Endothelial cell (in vitro differentiated cells): ENCODE data around the gene MRRF. TPM values are rescaled to one million over a fixed set of nuclear protein-coding genes. Genes with fewer than 3 reads are reported as not detected.

Source experiments
- DNase-seq: peaks from one replicate; pipeline ENCODE4 v3.0.0; 2021; ENCODE audit warnings: low spot score
- H3K27ac Mint-ChIP-seq: one replicate; pipeline ENCODE4 v1.8.0; 2021; ENCODE audit warnings: mixed read lengths, inconsistent platforms; ENCODE audit not compliant: unreplicated experiment
- H3K27me3 Mint-ChIP-seq: one replicate; pipeline ENCODE4 v1.8.0; 2021; ENCODE audit warnings: mild to moderate bottlenecking, moderate library complexity, mixed read lengths, inconsistent platforms; ENCODE audit not compliant: unreplicated experiment
- H3K36me3 Mint-ChIP-seq: one replicate; pipeline ENCODE4 v1.8.0; 2021; ENCODE audit warnings: mild to moderate bottlenecking, low read depth, mixed read lengths, inconsistent platforms; ENCODE audit not compliant: unreplicated experiment
- H3K4me1 Mint-ChIP-seq: one replicate; pipeline ENCODE4 v1.8.0; 2021; ENCODE audit warnings: mild to moderate bottlenecking, mixed read lengths, inconsistent platforms; ENCODE audit not compliant: unreplicated experiment
- H3K4me3 Mint-ChIP-seq: one replicate; pipeline ENCODE4 v1.8.0; 2021; ENCODE audit warnings: mild to moderate bottlenecking, mixed read lengths, inconsistent platforms; ENCODE audit not compliant: unreplicated experiment
- H3K9me3 Mint-ChIP-seq: one replicate; pipeline ENCODE4 v1.8.0; 2021; ENCODE audit warnings: mixed read lengths, inconsistent platforms; ENCODE audit not compliant: unreplicated experiment
- CTCF ChIP-seq: fragments of 200-600 bp; sonication (generic); IDR thresholded peaks from one replicate; pipeline ENCODE4 v1.5.0; 2021; ENCODE audit warnings: antibody characterized with exemption; ENCODE audit not compliant: unreplicated experiment
- total RNA-seq: library from RNA; stranded (reverse); fragmentation: NEBNext Ultra II Directional; extraction: Animal tissue kit (Norgen Biotek cat#: 25700); gene quantifications from one replicate; pipeline ENCODE4 v1.2.1, GENCODE V29; 2021; ENCODE audit not compliant: unreplicated experiment

The MRRF gene
- total RNA-seq, 1 donor from 2014 or later: 40.3 TPM

GRCh38 chr9:122366074-122366660 is 101.5 kb downstream of the MRRF start:
- H3K27ac Mint-ChIP-seq: no peak overlapping the region
- TF ChIP-seq CTCF: no peak
- no peaks in the 10 kb centered on the region for H3K36me3 Mint-ChIP-seq
- H3K4me1 Mint-ChIP-seq: peaks cover 16% of the 10 kb centered on the region
- peaks cover 8% of the 10 kb centered on the region for H3K27me3 Mint-ChIP-seq
- H3K9me3 Mint-ChIP-seq: no peaks in the 10 kb centered on the region
- no peak for DNase-seq
- H3K4me3 Mint-ChIP-seq: no peak overlapping the region

- no peak for TF ChIP-seq CTCF
- DNase-seq: no peak
- peaks cover 8% of the 10 kb centered on the region for H3K27me3 Mint-ChIP-seq
- no peaks in the 10 kb centered on the region for H3K36me3 Mint-ChIP-seq
- H3K9me3 Mint-ChIP-seq: no peaks in the 10 kb centered on the region
- H3K4me3 Mint-ChIP-seq: no peak overlapping the region
- H3K4me1 Mint-ChIP-seq: peaks cover 20% of the 10 kb centered on the region
- H3K27ac Mint-ChIP-seq: no peak overlapping the region
Observed at GRCh38 chr9:122367065-122367464, 102.4 kb downstream of the MRRF start.

- no peaks in the 10 kb centered on the region for H3K9me3 Mint-ChIP-seq
- H3K36me3 Mint-ChIP-seq: no peaks in the 10 kb centered on the region
- peaks cover 27% of the 10 kb centered on the region for H3K4me1 Mint-ChIP-seq
- H3K27ac Mint-ChIP-seq: no peak overlapping the region
- peaks cover 9% of the 10 kb centered on the region for H3K27me3 Mint-ChIP-seq
- no peak overlapping the region for H3K4me3 Mint-ChIP-seq
- no peak for DNase-seq
- no peak for TF ChIP-seq CTCF
Observed at GRCh38 chr9:122367774-122368460, 103.2 kb downstream of the MRRF start.

- Mint-ChIP-seq H3K4me3 (no peak overlapping the region), H3K27me3 (peaks cover 9% of the 10 kb centered on the region), H3K9me3 (no peaks in the 10 kb centered on the region), H3K36me3 (no peaks in the 10 kb centered on the region), H3K4me1 (peaks cover 27% of the 10 kb centered on the region), H3K27ac (no peak overlapping the region)
- no peak for DNase-seq
- no peak for TF ChIP-seq CTCF
Observed at GRCh38 chr9:122368642-122369041, 104.0 kb downstream of the MRRF start.

GRCh38 chr9:122370303-122370702 is 105.6 kb downstream of the MRRF start:
- H3K9me3 Mint-ChIP-seq: no peaks in the 10 kb centered on the region
- peak overlapping the region; percentile 56 for H3K4me3 Mint-ChIP-seq
- no peak for DNase-seq
- no peaks in the 10 kb centered on the region for H3K36me3 Mint-ChIP-seq
- H3K27ac Mint-ChIP-seq: no peak overlapping the region
- TF ChIP-seq CTCF: no peak
- peaks cover 23% of the 10 kb centered on the region for H3K4me1 Mint-ChIP-seq
- peaks cover 14% of the 10 kb centered on the region for H3K27me3 Mint-ChIP-seq
